Activated T-cell treated with anti-CD3 and anti-CD28 coated beads, Interleukin-2, amount 50 U/mL, for 4 hours (primary cell): ENCODE results near the gene SLC2A11. TPM values are rescaled to one million over a fixed set of nuclear protein-coding genes. Genes with fewer than 3 reads are reported as not detected.
A peak's percentile ranks its signal among the peaks of the same experiment; 100 is the strongest.

Experiments
- ATAC-seq, 2 donors: fragments of 200-7000 bp; cut with Tn5 transposase; one replicate each; pipeline ENCODE4 v1.10.0; 2021
- DNase-seq: peaks from one replicate; pipeline ENCODE4 v3.0.0-alpha.2; 2020
- H3K27me3 Mint-ChIP-seq: one replicate; pipeline ENCODE4 v1.8.0; 2021; ENCODE audit warnings: low read depth, mixed read lengths
- H3K36me3 Mint-ChIP-seq: one replicate; pipeline ENCODE4 v1.8.0; 2022; ENCODE audit warnings: mixed read lengths; ENCODE audit not compliant: insufficient read depth
- H3K4me1 Mint-ChIP-seq: one replicate; pipeline ENCODE4 v1.8.0; 2021; ENCODE audit warnings: low read depth, mixed read lengths
- H3K4me3 Mint-ChIP-seq: one replicate; pipeline ENCODE4 v1.8.0; 2021; ENCODE audit warnings: mild to moderate bottlenecking, moderate library complexity, mixed read lengths
- H3K9me3 Mint-ChIP-seq: one replicate; pipeline ENCODE4 v1.8.0; 2021; ENCODE audit warnings: mixed read lengths
- total RNA-seq, 3 donors: library from RNA; stranded (reverse); gene quantifications; one replicate each; pipeline ENCODE4 v1.2.1, GENCODE V29; 2021

Gene SLC2A11
- total RNA-seq, 3 donors from 2014 or later: 2.0 to 3.3 (median 2.4) TPM

- Mint-ChIP-seq H3K36me3 (peaks cover 3% of the 10 kb centered on the region), H3K9me3 (no peaks in the 10 kb centered on the region), H3K4me3 (no peak overlapping the region), H3K27me3 (no peaks in the 10 kb centered on the region), H3K4me1 (peaks cover 19% of the 10 kb centered on the region)
- ATAC-seq (no peak), DNase-seq (no peak)
Observed at GRCh38 chr22:23836281-23836680, 21.4 kb upstream of the SLC2A11 start.

- H3K36me3 Mint-ChIP-seq: peaks cover 3% of the 10 kb centered on the region
- no peaks in the 10 kb centered on the region for H3K27me3 Mint-ChIP-seq
- peak overlapping the region; percentile 55 for H3K4me3 Mint-ChIP-seq
- ATAC-seq: no peak
- peaks cover 19% of the 10 kb centered on the region for H3K4me1 Mint-ChIP-seq
- no peaks in the 10 kb centered on the region for H3K9me3 Mint-ChIP-seq
- DNase-seq: no peak
Observed at GRCh38 chr22:23836692-23837495, 20.8 kb upstream of the SLC2A11 start.

- H3K4me3 Mint-ChIP-seq: peak overlapping the region; percentile 88
- DNase-seq (no peak), ATAC-seq (no peak)
- H3K9me3 Mint-ChIP-seq: no peaks in the 10 kb centered on the region
- peaks cover 3% of the 10 kb centered on the region for H3K36me3 Mint-ChIP-seq
- no peaks in the 10 kb centered on the region for H3K27me3 Mint-ChIP-seq
- peaks cover 19% of the 10 kb centered on the region for H3K4me1 Mint-ChIP-seq
Observed at GRCh38 chr22:23837496-23837859, 20.2 kb upstream of the SLC2A11 start.

GRCh38 chr22:23837911-23838680, 19.6 kb upstream of the SLC2A11 start:
- H3K9me3 Mint-ChIP-seq: no peaks in the 10 kb centered on the region
- ATAC-seq (peak in 1 of 2 donors; percentile 0), DNase-seq (no peak)
- H3K27me3 Mint-ChIP-seq: no peaks in the 10 kb centered on the region
- H3K36me3 Mint-ChIP-seq: peaks cover 3% of the 10 kb centered on the region
- peak overlapping the region; percentile 88 for H3K4me3 Mint-ChIP-seq
- H3K4me1 Mint-ChIP-seq: peaks cover 19% of the 10 kb centered on the region

- Mint-ChIP-seq H3K36me3 (peaks cover 3% of the 10 kb centered on the region), H3K27me3 (no peaks in the 10 kb centered on the region), H3K4me3 (peak within 1 kb of the TSS; percentile 88), H3K9me3 (no peaks in the 10 kb centered on the region), H3K4me1 (peaks cover 19% of the 10 kb centered on the region)
- DNase-seq (peak; percentile 92), ATAC-seq (peak; percentile 89 to 90)
Observed at GRCh38 chr22:23838681-23839468, 18.8 kb upstream of the SLC2A11 start, which contains the start of gene DERL3. Gene DERL3 (minus strand): TSS chr22:23839006. CDS start chr22:23838987, 19 bp downstream.

- Mint-ChIP-seq H3K4me3 (peak overlapping the region; percentile 54), H3K36me3 (peaks cover 3% of the 10 kb centered on the region), H3K4me1 (peaks cover 19% of the 10 kb centered on the region), H3K27me3 (no peaks in the 10 kb centered on the region), H3K9me3 (no peaks in the 10 kb centered on the region)
- ATAC-seq: no peak
- no peak for DNase-seq
Observed at GRCh38 chr22:23840026-23840425, 17.6 kb upstream of the SLC2A11 start.

- H3K36me3 Mint-ChIP-seq: no peaks in the 10 kb centered on the region
- peaks cover 19% of the 10 kb centered on the region for H3K4me1 Mint-ChIP-seq
- peak overlapping the region; percentile 9 for H3K4me3 Mint-ChIP-seq
- no peak for DNase-seq
- ATAC-seq: no peak
- H3K9me3 Mint-ChIP-seq: no peaks in the 10 kb centered on the region
- no peaks in the 10 kb centered on the region for H3K27me3 Mint-ChIP-seq
Observed at GRCh38 chr22:23841292-23841691, 16.4 kb upstream of the SLC2A11 start.

- no peak for ATAC-seq
Observed at GRCh38 chr22:23841736-23842445, 15.8 kb upstream of the SLC2A11 start.

GRCh38 chr22:23842599-23842998, 15.1 kb upstream of the SLC2A11 start:
- ATAC-seq: no peak

More at GRCh38 chr22:23841736-23842445, 15.8 kb upstream of the SLC2A11 start:
- Mint-ChIP-seq H3K27me3 (no peaks in the 10 kb centered on the region), H3K9me3 (no peaks in the 10 kb centered on the region), H3K4me3 (no peak overlapping the region), H3K36me3 (no peaks in the 10 kb centered on the region), H3K4me1 (peaks cover 19% of the 10 kb centered on the region)
- no peak for DNase-seq

GRCh38 chr22:23844739-23845202, 12.9 kb upstream of the SLC2A11 start:
- no peak for ATAC-seq
- Mint-ChIP-seq H3K4me1 (peaks cover under 1% of the 10 kb centered on the region), H3K36me3 (no peaks in the 10 kb centered on the region), H3K9me3 (no peaks in the 10 kb centered on the region), H3K27me3 (no peaks in the 10 kb centered on the region), H3K4me3 (no peak overlapping the region)
- DNase-seq: no peak

More at GRCh38 chr22:23842599-23842998, 15.1 kb upstream of the SLC2A11 start:
- Mint-ChIP-seq H3K9me3 (no peaks in the 10 kb centered on the region), H3K4me1 (peaks cover 17% of the 10 kb centered on the region), H3K36me3 (no peaks in the 10 kb centered on the region), H3K27me3 (no peaks in the 10 kb centered on the region), H3K4me3 (no peak overlapping the region)
- DNase-seq: no peak

- ATAC-seq (no peak), DNase-seq (no peak)
- H3K36me3 Mint-ChIP-seq: no peaks in the 10 kb centered on the region
- H3K4me1 Mint-ChIP-seq: peaks cover 4% of the 10 kb centered on the region
- no peaks in the 10 kb centered on the region for H3K27me3 Mint-ChIP-seq
- H3K9me3 Mint-ChIP-seq: no peaks in the 10 kb centered on the region
- H3K4me3 Mint-ChIP-seq: no peak overlapping the region
Observed at GRCh38 chr22:23845265-23846080, 12.2 kb upstream of the SLC2A11 start.

GRCh38 chr22:23846081-23846469, 11.6 kb upstream of the SLC2A11 start:
- Mint-ChIP-seq H3K36me3 (no peaks in the 10 kb centered on the region), H3K4me3 (no peak overlapping the region), H3K27me3 (no peaks in the 10 kb centered on the region), H3K4me1 (peaks cover 4% of the 10 kb centered on the region), H3K9me3 (no peaks in the 10 kb centered on the region)
- no peak for ATAC-seq
- DNase-seq: no peak

GRCh38 chr22:23847310-23847920, 10.3 kb upstream of the SLC2A11 start:
- H3K4me1 Mint-ChIP-seq: peaks cover 4% of the 10 kb centered on the region
- H3K36me3 Mint-ChIP-seq: no peaks in the 10 kb centered on the region
- ATAC-seq (no peak), DNase-seq (no peak)
- H3K27me3 Mint-ChIP-seq: no peaks in the 10 kb centered on the region
- H3K9me3 Mint-ChIP-seq: no peaks in the 10 kb centered on the region
- H3K4me3 Mint-ChIP-seq: no peak overlapping the region
